VCaP (cell line): ENCODE data around the gene FUOM.

Source experiments
- H3K27ac ChIP-seq: fragments of 450-650 bp; 2 replicates; pipeline ENCODE4 v1.5.1; 2017
- TF ChIP-seq, protein P1 (sequence below): fragments of 450-650 bp; conservative IDR thresholded peaks from 2 replicates; pipeline ENCODE4 v1.5.1; 2017; ENCODE audit warnings: mild to moderate bottlenecking, moderate library complexity

The FUOM gene

GRCh38 chr10:133350283-133350949 lies 7.4 kb downstream of the FUOM start:
- H3K27ac ChIP-seq = no peak overlapping the region
- TF ChIP-seq, protein P1, sequence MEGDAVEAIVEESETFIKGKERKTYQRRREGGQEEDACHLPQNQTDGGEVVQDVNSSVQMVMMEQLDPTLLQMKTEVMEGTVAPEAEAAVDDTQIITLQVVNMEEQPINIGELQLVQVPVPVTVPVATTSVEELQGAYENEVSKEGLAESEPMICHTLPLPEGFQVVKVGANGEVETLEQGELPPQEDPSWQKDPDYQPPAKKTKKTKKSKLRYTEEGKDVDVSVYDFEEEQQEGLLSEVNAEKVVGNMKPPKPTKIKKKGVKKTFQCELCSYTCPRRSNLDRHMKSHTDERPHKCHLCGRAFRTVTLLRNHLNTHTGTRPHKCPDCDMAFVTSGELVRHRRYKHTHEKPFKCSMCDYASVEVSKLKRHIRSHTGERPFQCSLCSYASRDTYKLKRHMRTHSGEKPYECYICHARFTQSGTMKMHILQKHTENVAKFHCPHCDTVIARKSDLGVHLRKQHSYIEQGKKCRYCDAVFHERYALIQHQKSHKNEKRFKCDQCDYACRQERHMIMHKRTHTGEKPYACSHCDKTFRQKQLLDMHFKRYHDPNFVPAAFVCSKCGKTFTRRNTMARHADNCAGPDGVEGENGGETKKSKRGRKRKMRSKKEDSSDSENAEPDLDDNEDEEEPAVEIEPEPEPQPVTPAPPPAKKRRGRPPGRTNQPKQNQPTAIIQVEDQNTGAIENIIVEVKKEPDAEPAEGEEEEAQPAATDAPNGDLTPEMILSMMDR = no peak

DNA sequence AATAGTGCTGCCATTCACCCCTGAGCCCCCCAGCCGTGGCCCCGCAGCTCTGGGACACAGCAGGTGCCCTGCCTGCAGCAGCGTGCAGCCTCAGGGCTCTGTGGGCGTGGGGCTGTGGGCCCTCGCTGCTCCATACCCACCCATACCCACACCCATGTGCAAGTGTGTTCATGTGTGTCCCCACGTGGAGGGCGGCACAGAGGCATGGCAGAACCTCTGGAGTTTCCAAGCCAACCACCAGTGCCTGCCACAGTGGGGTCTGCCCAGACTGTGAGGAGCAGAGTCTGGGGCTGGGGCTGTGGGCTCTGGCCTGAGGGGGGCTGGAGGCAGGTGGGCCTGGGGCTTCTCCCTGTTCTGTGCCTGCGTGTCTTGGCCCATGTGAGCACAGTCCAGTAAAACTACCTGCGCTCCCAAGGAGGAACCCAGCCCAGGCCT lies 8.2 kb downstream of the FUOM start:
- no peak overlapping the region for H3K27ac ChIP-seq
- TF ChIP-seq, protein P1 = no peak

DNA sequence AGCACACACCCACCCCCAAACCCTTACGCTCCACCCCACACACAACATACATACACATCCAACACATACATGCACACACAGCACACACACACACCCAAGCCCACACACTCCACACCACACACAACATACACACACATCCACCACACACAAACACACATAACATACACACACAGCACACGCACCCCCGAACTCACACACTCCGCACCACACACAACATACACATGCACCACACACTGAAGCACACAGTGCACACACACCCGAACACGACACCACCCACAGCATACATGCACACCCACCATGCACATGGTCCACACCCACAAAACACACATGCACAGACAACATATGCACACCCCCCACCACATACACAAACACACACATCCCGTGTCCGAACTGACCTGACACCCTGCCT lies 8.7 kb downstream of the FUOM start:
- H3K27ac ChIP-seq = no peak overlapping the region
- TF ChIP-seq, protein P1 = no peak

DNA sequence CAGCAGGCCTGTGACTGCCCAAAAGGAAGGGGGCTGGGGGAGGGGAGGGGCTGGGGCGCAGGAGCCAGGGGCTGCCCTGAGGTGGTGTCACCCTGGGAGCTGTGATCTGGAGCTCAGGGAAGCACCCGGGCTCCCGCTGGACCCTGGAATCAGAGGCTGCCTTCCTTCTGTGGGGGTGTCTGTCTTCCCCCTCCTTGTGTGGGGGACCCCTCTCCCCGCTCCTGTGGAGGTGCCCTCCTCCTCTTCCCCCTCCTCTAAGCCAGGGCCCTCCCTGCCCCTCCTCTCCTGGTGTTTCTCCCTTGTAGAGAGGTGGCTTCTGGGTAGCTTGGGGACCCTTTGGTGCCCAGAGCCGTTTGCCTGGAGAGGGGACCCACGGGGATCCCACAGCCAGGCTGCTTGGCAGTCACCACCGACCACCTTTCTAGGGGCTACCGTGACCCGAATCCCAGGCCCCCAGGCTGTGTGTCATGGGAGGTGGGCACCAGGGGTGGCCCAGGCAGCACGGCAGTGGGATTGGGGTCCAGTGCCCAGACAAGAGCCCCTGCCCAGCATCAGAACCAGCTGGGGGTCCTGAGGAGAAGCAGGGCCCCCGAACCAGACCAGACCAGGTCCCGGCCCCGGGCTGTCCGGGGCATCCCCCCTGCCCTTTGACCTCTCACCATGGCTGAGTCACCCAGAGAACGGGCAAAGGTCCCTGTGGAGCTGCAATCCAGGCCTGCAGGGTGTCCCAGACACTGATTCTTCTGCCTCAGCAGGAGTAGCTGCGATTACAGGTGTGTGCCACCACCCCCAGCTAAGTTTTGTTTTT lies 9.9 kb downstream of the FUOM start:
- no peak overlapping the region for H3K27ac ChIP-seq
- TF ChIP-seq, protein P1 = no peak

DNA sequence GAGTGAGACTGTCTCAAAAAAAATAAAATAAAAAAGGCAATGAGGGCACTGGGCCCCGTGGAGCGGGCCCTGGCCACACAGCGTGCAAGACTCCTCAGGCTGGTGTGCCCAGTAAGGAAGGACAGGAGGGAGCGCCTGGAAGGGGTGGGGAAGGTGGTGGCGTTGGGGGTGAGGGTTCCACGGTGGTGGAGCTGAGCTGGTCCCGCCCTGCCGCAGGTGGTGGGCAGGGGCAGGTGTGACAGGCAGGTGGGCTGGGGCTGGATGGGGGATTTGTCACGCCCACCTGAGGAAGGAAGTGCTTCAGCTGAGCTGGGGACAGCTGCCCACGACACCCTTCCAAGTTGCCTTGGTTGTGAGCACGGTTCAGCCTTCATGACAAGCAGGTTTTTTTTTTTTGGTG lies 11.4 kb downstream of the FUOM start:
- TF ChIP-seq, protein P1 = no peak
- no peak overlapping the region for H3K27ac ChIP-seq

- no peak overlapping the region for H3K27ac ChIP-seq
- TF ChIP-seq, protein P1 = no peak
Measured at GRCh38 chr10:133344236-133344635, 13.6 kb downstream of the FUOM start.

DNA sequence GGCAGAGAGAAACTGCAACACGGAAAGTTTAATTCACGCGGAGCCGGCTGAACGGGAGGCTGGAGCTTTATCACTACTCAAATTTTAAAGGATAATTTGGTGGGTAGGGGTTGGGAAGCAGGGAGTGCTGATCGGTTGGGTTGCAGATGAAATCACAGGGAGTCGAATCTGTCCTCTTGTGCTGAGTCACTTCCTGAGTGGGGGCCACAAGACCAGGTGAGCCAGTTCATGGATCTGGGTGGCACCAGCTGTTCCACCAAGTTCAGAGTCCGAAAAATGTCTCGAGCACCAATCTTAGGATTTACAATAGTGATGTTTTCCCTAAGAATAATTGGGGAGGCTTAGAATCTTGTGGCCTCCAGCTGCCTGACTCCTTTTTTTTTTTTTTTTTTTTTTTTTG lies 14.3 kb downstream of the FUOM start:
- TF ChIP-seq, protein P1 = no peak
- no peak overlapping the region for H3K27ac ChIP-seq
